Choroid plexus epithelial cell (primary cell): ENCODE measurements around the gene TMEM72.

Source experiments
- DNase-seq: peaks from one replicate; pipeline ENCODE4 v3.0.0-alpha.2; 2010; ENCODE audit warnings: low read depth
- H3K4me3 ChIP-seq: 2 replicates; pipeline ENCODE4 v1.5.1; 2011; ENCODE audit warnings: low read depth, mild to moderate bottlenecking, control low read depth, low read length, moderate library complexity
- TF ChIP-seq, protein P1 (sequence below): conservative IDR thresholded peaks from 2 replicates; pipeline ENCODE4 v1.5.1; 2011; ENCODE audit warnings: low read depth, mild to moderate bottlenecking, control low read depth, inconsistent platforms, low read length, moderate library complexity

The TMEM72 gene

DNA sequence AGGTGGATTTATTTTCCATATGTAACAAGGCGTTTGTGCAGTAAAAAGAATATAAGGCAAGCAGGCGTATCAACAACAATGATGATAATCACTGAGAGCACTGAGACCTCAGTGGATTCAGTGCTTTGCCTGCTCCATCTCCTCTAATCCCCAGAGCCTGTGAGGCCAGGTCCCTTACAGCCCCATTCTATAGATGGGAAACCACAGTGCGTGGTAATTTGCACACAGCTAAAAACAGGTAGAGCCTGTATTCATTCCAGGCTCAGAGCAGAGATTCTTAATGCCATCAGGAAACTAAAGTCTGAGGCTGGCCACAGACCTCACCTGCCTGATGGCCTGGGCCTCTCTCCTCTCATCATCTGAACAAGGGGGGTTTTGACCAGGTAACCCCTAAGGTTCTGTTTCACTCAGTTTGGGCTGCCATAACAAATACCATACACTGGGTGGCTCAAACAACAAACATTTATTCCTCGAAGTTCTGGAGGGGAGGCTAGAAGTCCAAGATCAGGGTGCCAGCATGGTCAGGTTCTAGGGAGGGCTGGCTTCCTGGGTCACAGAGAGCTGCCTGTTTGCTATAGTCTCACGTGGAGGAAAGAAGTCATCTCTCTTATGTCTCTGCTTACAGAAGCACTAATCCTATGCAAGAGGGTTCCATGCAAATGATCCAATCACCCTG, 38.1 kb downstream of the TMEM72 start:
- no peak overlapping the region for H3K4me3 ChIP-seq
- TF ChIP-seq, protein P1, sequence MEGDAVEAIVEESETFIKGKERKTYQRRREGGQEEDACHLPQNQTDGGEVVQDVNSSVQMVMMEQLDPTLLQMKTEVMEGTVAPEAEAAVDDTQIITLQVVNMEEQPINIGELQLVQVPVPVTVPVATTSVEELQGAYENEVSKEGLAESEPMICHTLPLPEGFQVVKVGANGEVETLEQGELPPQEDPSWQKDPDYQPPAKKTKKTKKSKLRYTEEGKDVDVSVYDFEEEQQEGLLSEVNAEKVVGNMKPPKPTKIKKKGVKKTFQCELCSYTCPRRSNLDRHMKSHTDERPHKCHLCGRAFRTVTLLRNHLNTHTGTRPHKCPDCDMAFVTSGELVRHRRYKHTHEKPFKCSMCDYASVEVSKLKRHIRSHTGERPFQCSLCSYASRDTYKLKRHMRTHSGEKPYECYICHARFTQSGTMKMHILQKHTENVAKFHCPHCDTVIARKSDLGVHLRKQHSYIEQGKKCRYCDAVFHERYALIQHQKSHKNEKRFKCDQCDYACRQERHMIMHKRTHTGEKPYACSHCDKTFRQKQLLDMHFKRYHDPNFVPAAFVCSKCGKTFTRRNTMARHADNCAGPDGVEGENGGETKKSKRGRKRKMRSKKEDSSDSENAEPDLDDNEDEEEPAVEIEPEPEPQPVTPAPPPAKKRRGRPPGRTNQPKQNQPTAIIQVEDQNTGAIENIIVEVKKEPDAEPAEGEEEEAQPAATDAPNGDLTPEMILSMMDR: peak; percentile 28
- DNase-seq: no peak

DNA sequence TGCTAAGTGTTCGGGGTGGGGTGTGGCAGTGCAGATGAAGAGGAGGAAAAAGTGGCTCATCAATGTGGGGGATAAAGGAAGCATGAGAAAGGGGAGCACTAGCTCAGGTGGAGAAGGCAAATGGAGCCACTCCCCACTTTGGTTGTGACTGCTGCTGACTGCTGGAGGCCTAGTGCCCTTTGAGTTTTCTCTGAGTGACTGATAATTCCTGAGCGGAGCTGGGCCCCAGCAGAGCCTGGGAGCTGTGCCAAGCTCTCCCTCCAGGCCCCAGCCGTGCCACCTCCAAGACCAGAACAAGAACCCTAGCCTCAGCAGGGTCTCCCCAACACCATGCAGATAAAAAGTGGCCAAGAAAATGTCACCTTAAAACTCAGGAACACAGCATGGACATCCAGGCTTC, 38.8 kb downstream of the TMEM72 start:
- TF ChIP-seq, protein P1: no peak
- peak; percentile 37 for DNase-seq
- no peak overlapping the region for H3K4me3 ChIP-seq

DNA sequence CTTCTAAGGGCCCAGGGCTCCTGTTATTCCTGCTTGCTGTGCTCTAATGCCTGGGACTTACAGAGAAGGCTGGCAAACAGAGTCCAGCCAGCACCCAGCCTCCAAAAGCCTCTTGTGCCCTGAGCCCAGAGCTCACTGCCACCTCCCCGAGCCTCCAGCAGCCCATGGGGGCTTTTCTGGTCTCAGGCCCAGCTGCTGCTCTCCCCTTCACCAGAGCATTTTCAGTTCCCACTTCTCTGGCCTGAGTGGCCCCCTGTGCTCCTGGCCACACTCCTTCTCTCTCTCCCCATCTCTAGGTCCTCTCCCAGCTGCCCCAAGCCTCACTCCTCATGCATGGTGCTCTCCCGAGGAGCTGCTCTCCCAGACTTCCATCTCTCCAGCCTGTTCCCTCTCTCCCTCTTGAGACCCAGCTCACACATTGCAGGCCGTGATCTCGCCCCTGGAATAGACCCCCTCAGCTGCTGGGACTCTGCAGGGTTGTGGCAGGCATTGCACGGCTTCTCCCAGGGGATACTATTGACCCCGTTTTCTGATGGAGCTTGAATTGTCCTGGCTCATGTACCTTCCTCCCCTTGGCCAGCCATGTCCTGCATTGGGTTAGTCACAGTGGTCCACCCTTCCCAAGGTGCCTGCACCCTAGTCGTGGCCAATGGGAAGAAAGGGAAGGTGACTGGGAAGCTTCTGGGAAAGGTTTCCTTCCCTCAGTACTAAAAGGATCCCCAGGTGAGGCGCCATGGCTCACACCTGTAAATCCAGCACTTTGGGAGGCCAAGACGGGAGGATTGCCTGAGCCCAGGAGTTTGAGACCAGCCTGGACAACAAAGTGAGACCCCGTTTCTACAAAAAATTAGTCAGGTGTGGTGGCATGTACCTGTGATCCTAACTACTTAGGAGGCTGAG, 39.4 kb downstream of the TMEM72 start:
- TF ChIP-seq, protein P1: no peak
- no peak for DNase-seq
- no peak overlapping the region for H3K4me3 ChIP-seq

DNA sequence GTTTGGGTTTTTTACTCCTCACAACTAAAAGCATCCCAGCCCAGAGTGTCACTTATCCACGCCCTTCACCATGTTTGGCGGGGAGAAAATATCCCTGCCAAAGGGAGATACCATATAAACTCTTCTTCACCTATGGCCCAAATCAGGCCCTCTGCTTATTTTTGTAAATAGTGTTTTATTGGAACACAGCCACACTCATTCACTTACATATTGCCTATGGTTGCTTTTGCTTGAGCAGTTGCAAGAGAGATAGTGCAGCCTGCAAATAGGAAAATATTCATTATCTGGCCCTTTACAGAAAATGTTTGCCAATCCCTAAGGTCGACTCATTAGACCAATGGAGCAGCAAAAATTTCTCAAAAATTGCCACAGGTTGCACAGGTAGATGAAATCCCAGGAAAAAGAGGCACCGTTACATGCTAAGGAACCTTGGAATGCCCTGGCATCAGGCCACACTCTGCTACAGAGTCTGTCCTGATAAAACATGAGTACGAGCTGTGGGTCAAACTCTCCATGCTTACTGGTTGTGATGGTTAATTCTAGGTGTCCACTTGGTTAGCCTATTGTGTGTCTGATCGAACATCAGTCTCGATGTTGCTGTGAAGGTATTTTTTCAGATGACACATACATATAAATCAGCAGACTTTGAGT, 40.6 kb downstream of the TMEM72 start:
- no peak for DNase-seq
- TF ChIP-seq, protein P1: no peak
- H3K4me3 ChIP-seq: no peak overlapping the region

DNA sequence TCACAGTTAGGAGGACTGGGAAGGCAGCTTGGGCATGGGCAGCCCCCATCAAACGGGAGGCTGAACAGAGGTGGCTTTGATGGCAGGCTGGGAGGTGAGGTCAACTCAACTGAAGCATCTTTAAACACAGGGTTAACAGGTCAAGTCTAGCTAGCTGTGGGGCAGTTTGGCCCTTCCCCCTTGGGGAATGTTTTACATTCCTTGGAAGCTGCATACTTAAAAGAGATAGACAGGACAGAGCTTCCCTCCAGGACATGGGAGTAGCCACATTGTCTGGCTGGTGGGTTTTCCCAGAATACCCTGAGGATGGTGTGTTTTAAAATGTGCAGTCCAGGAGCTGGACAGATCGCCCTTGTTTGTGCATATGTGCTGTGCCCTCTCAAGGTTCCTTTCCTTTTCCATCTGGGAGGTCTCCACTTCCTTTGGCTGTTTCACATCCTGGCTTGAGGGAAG, 41.7 kb downstream of the TMEM72 start:
- DNase-seq: no peak
- no peak overlapping the region for H3K4me3 ChIP-seq
- TF ChIP-seq, protein P1: no peak

DNA sequence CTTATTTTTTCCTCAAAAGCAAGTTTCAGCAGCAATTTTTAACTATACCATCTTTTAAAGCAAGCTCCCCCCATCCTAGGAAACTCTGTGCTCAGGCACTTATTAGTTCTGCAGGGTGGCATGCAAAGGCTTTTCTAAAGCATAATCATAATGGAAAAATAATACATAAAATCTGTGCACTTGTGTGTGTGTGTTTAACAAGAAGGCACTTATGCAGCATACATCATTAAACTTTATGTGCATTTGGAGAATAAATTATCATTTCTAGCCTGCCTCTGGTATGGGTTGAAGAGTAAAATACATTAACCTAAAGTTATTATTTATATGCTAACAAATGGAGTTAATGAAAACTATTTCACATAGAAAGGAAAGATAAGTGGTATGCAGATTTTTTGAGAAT, 42.9 kb downstream of the TMEM72 start:
- H3K4me3 ChIP-seq: no peak overlapping the region
- DNase-seq: no peak
- TF ChIP-seq, protein P1: no peak
